HUDEP-2 (cell line): ENCODE measurements around the gene NUDT16L1.

Experiments used
- DNase-seq, 76 experiments: peaks; one replicate each; lab custom pipeline; 2025; ENCODE audit not compliant: unreplicated experiment in 76 of 76; lab: John Stamatoyannopoulos, UW

NUDT16L1 gene

GRCh38 chr16:4693296-4693955 is at the start of gene NUDT16L1:
TSS of gene NUDT16L1 (plus strand) at chr16:4693562. CDS start at chr16:4693727, 165 bp downstream.
- DNase-seq = peak in 75 of 76 experiments; percentile 36 to 97 (median 93)

DNA sequence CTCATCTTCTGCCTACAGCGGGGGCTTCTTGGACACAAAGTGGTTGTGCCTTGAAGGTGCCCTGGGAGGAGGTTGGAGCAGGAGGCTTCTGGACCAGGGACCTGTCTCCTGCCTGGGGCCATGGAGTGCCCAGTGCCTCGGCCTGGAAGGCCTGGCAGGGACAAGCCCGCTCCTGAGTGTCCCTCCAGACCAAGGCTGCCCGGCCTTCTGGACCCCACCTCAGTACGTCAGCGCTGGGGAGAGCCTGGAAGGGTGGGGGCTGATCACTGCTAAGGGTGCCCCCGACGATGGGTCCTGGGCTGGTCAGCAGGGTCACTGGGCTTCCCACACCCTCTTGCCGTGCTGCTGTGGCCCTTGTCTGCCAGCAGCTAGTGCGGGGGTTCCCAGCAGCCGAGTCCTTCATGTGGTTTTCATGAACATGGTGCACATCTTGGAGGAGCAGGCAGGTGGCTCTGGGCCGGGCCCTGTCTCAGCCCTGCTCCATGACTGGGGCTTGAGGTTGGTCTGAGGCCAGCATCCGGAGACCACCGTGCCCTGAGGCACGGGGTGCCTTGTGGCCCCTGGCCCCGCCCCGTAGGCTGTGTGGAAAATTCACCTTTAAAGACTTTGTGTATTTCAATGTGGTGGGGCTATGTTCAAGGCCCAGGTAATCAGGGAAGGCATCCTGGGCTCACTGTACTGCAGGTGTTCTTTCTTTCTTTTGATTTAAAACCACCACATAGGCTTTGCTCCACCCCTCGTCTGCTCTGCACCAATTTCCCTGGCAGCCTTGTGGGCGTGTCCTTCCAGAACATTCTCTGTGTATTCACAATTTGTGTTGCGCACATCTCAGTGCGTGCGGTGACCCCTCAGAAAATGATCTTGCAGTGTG is 46.4 kb upstream of the NUDT16L1 start:
- DNase-seq = no peak

DNA sequence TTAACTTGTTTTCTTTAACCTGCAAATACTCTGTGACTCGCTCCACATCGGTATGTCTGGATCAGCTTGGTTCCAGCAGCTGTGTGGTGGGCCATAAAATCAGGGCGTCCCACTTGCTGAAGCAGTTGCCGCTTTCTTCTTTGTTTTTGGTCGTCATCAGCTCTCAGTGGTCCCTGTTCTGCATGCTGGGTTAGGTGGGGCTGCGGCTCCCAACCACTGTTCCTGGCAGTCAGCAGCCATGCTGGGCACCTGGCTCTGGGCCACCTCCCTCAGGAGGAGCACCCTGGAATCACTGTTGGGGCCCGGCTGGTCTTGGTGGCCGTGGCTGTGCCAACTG is 45.8 kb upstream of the NUDT16L1 start:
- DNase-seq = no peak

DNA sequence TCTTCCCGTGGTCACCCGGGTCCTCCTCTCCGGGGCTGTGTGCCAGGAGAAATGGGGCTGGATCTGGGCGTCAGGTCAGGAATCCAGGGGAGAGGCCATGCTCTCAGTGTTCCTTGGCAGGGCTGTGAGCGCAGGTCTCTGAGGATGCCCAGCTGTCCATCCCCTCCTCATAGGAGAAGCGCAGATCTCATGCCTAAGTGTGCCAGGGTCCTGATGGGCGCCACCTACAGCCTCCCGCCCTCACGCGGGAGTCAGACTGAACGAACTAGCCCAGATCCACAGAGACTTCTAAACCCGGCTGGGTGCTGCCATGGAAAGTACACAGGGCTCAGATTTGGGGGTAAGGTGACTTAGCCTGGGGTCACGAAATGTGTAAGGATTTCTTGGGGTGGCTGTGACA is 44.4 kb upstream of the NUDT16L1 start:
- no peak for DNase-seq

- peak in 2 of 76 experiments; percentile 5 to 6 for DNase-seq
These were observed 43.5 kb upstream of the NUDT16L1 start for GRCh38 chr16:4649744-4650442.

GRCh38 chr16:4650443-4651074 is 42.8 kb upstream of the NUDT16L1 start:
- peak in 74 of 76 experiments; percentile 27 to 87 (median 73) for DNase-seq

DNA sequence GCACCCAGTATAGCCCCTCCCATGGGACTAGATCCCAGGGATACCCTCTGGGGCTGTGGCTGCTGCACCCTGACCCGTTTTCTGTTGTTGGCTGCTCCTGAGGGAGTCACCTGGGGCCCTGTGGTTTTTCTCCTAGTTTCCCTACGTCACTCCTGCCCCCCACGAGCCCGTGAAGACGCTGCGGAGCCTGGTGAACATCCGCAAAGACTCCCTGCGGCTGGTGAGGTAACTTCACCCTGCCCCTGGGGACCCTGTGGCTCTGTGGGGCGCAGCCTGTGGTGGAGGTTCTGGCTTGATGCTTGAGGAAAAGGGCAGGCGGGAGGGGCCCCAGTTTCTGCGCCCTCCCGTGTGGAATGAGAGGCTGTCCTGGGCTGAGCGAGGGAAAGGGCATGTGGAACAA is 41.5 kb upstream of the NUDT16L1 start:
- DNase-seq = no peak

DNA sequence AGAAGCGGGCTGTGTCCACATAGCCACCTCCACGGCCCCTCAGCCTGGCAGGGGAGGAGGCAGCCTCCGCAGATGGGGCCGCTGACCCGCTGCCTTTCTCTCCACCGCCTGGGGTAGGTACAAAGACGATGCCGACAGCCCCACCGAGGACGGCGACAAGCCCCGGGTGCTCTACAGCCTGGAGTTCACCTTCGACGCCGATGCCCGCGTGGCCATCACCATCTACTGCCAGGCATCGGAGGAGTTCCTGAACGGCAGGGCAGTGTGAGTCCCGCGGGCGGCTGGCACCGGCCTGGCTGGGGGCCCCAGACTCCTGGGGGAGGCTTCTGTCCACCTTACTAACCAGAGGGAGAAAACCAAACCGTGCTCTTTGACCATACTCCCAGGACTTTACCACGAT is 40.8 kb upstream of the NUDT16L1 start:
- no peak for DNase-seq

GRCh38 chr16:4654011-4654963 is 39.1 kb upstream of the NUDT16L1 start:
- no peak for DNase-seq

- DNase-seq = no peak
These were observed 38.3 kb upstream of the NUDT16L1 start for GRCh38 chr16:4654964-4655590.

GRCh38 chr16:4655801-4656200 is 37.6 kb upstream of the NUDT16L1 start:
- DNase-seq = no peak

DNA sequence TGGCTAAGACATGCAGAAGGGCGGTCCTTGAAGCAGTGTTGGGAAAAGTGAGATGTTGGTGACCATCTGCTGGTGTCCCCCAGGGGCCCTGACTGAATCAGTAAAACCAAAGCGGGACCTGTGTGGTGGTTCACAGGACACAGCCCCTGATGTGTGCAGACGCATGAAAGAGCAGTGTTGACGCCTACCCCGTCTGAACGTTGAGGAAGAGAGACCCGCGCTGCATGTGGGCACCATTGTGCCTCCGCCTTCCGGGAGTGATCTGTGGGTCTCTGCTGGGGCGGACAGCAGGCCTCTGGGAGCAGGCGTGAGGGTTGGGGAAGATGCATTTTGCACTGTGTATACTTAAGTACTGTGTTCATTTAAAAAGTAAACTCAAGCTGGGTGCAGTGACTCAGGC is 37.1 kb upstream of the NUDT16L1 start:
- no peak for DNase-seq

DNA sequence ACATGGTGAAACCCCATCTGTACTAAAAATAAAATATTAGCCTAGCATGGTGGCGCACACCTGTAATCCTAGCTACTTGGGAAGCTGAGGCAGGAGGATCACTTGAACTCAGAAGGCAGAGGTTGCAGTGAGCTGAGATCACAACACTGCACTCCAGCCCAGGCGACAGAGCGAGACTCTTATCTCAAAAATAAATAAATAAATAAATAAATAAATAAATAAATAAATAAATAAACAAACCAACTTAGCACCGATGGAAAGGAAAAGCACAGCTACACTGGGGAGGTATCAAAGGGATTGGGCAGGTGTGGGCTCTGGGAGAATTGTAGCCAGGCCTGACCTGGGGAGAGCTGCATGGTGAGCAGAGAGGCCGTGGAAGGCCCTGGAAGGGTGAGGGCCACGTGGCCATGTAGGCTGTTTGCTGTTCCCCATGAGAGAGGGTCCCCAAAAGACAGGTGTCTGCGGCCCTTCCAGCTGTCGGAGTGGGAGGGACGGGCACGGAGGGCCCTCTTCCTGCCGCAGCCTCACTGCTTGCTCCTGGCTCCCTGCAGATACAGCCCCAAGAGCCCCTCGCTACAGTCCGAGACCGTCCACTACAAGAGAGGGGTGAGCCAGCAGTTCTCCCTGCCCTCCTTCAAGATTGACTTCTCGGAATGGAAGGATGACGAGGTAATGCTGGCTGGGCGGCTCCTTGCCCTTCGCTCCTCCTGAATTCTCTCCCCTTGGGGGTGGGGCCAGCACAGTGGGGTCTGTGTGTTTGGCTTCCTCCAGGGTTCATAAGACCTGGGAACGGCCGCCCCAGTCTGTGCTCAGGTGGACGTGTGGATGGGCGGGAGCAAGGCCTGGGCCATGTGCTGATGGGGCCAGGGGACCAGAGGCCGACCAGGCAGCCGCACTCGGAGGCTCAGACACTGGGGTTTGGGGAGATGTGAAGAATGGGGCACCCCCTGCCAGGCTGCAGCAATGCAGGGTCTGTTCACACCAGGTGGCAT is 36.4 kb upstream of the NUDT16L1 start:
- no peak for DNase-seq

DNA sequence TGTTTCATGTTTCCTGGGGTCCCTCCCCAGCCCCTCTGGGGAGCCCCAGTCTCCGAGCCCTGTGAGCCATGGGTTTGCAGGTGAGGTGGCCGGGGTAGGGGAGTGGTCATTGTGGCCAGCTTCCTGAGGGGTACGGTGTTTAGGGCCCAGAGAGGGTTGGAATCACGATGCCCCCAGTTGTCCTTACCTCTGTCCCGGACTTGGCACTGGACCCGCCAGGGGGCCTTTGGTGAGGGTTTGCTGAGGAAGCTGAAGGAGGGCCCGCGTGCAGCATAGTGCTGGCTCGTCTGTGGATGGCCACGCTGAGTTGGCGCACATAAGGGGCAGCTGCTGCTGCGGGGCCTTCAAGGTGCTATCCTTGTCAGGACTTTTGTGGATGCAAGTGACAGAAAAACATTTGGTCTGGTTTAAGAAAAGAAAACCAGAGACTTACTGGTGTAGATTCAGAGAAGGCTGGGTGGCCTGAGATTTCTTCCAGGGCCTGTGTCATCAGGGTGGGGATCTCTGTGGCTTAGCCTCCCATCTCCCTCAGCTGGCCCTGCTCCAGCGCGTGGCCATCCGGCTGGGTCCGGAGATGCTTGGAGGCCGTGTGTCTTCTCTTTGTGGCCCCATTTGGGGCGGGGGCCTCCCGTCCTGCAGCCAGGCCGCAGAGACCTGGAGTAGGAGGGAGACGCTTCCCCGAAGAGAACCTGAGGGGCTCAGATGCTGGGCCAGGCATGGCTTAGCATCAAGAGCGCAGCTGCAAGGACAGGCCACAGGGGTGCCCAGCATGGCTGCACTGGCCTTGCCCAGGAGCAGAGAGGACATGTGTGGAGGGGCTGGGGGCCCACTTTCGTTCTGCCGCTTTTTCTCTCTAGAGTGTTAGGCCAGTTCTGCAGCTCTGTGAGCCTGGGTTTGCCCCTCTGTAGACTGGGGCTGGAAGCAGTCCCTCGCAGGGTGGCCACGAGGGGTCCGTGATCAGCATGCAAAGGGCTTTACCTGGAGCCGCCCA is 33.7 kb upstream of the NUDT16L1 start:
- DNase-seq = no peak

GRCh38 chr16:4660454-4661007 is 32.8 kb upstream of the NUDT16L1 start:
- DNase-seq = no peak

GRCh38 chr16:4661661-4662060 is 31.7 kb upstream of the NUDT16L1 start:
- DNase-seq = no peak

- DNase-seq = no peak
These were observed 29.9 kb upstream of the NUDT16L1 start for GRCh38 chr16:4663465-4663776.
